ENCODE data around the gene IMPA2.
A peak's percentile ranks its signal among the peaks of the same experiment; 100 is the strongest.

IMPA2 gene

GRCh38 chr18:11978956-11979355 is 2.4 kb upstream of the IMPA2 start:
- peak overlapping the region; percentile 97 for H3K27ac ChIP-seq
- TF ChIP-seq ZFX (IDR thresholded peaks at IDR 0.05) (no peak), CTCF (conservative IDR thresholded peaks at IDR 0.05) (no peak)

GRCh38 chr18:11980163-11980493 is 1.2 kb upstream of the IMPA2 start:
- TF ChIP-seq CTCF (conservative IDR thresholded peaks at IDR 0.05) (no peak), ZFX (IDR thresholded peaks at IDR 0.05) (no peak)
- peak overlapping the region; percentile 97 for H3K27ac ChIP-seq

- no peak; the same call in 1 of the 2 replicates for TF ChIP-seq CTCF (conservative IDR thresholded peaks at IDR 0.05)
- TF ChIP-seq ZFX (IDR thresholded peaks at IDR 0.05), result peak; percentile 95
- H3K27ac ChIP-seq, result peak overlapping the region; percentile 97
These were observed 664 bp upstream of the IMPA2 start for GRCh38 chr18:11980494-11981191.

GRCh38 chr18:11981543-11982366 is 448 bp downstream of the IMPA2 start:
- peak; percentile 79; the same call in 1 of the 2 replicates for TF ChIP-seq ZFX (IDR thresholded peaks at IDR 0.05)
- TF ChIP-seq CTCF (conservative IDR thresholded peaks at IDR 0.05), result no peak
- peak overlapping the region; percentile 97 for H3K27ac ChIP-seq

- TF ChIP-seq ZFX (IDR thresholded peaks at IDR 0.05) (no peak), CTCF (conservative IDR thresholded peaks at IDR 0.05) (no peak)
These were observed 1.7 kb downstream of the IMPA2 start for GRCh38 chr18:11982981-11983380.

GRCh38 chr18:11983592-11983991 is 2.3 kb downstream of the IMPA2 start:
- TF ChIP-seq CTCF (conservative IDR thresholded peaks at IDR 0.05) (no peak), ZFX (IDR thresholded peaks at IDR 0.05) (no peak)
- H3K27ac ChIP-seq, result no peak overlapping the region

More at GRCh38 chr18:11982981-11983380, 1.7 kb downstream of the IMPA2 start:
- H3K27ac ChIP-seq, result no peak overlapping the region

- no peak overlapping the region for H3K27ac ChIP-seq
- no peak for TF ChIP-seq ZFX (IDR thresholded peaks at IDR 0.05)
- TF ChIP-seq CTCF (conservative IDR thresholded peaks at IDR 0.05), result no peak
These were observed 2.8 kb downstream of the IMPA2 start for GRCh38 chr18:11984091-11984490.

Measured in C4-2B (cell line).